GM12801 (cell line): ENCODE measurements around the gene PROSER3.

Experiments
- CTCF ChIP-seq: IDR thresholded peaks from one replicate; pipeline ENCODE4 v1.5.1; 2011; ENCODE audit warnings: control low read depth; ENCODE audit not compliant: insufficient read length; ENCODE audit errors: extremely low read depth

Gene PROSER3

GRCh38 chr19:35731353-35731752, 26.6 kb upstream of the PROSER3 start:
- TF ChIP-seq CTCF: no peak

GRCh38 chr19:35731779-35732405, 26.1 kb upstream of the PROSER3 start:
- TF ChIP-seq CTCF: no peak

GRCh38 chr19:35732540-35733179, 25.3 kb upstream of the PROSER3 start:
- no peak for TF ChIP-seq CTCF

- no peak for TF ChIP-seq CTCF
Observed at GRCh38 chr19:35733180-35734125, 24.5 kb upstream of the PROSER3 start.

- TF ChIP-seq CTCF: no peak
Observed at GRCh38 chr19:35734273-35734672, 23.7 kb upstream of the PROSER3 start.

- no peak for TF ChIP-seq CTCF
Observed at GRCh38 chr19:35734889-35735288, 23.1 kb upstream of the PROSER3 start.
